GM12891 (cell line): ENCODE data around the gene CAPN10.
A peak's percentile ranks its signal among the peaks of the same experiment; 100 is the strongest.

Experiments used
- DNase-seq: peaks from one replicate; pipeline ENCODE4 v3.0.0; 2011; ENCODE audit warnings: low spot score; ENCODE audit not compliant: insufficient read length
- FAIRE-seq: peaks from 2 replicates; lab custom pipeline; 2011; peaks lifted over from hg19 to GRCh38; lab: Jason Lieb, UNC
- PAX5 ChIP-seq: IDR thresholded peaks from 2 replicates; pipeline ENCODE4 v1.6.1; 2011; ENCODE audit warnings: low read length, moderate library complexity, mild to moderate bottlenecking; ENCODE audit not compliant: insufficient read depth, severe bottlenecking
- POLR2A ChIP-seq: IDR thresholded peaks from 2 replicates; pipeline ENCODE4 v1.6.1; 2011; ENCODE audit warnings: low read depth, low read length, control low read depth
- POLR2AphosphoS5 ChIP-seq: IDR thresholded peaks from 2 replicates; pipeline ENCODE4 v1.6.1; 2011; ENCODE audit warnings: low read depth, low read length, control low read depth
- POU2F2 ChIP-seq: IDR thresholded peaks from 2 replicates; pipeline ENCODE4 v1.6.1; 2011; ENCODE audit warnings: low read depth, mild to moderate bottlenecking, control low read depth, low read length, moderate library complexity
- SPI1 ChIP-seq: IDR thresholded peaks from 2 replicates; pipeline ENCODE4 v1.6.1; 2011; ENCODE audit warnings: low read depth, low read length, control low read depth
- TAF1 ChIP-seq: IDR thresholded peaks from 2 replicates; pipeline ENCODE4 v1.6.1; 2011; ENCODE audit warnings: low read depth, low read length, control low read depth

Gene CAPN10

GRCh38 chr2:240579771-240580614, 6.5 kb upstream of the CAPN10 start:
- TF ChIP-seq POLR2AphosphoS5 (peak; percentile 16; the same call in 1 of the 2 replicates), POLR2A (no peak; the same call in 1 of the 2 replicates), PAX5 (no peak), TAF1 (no peak)
- DNase-seq (no peak), FAIRE-seq (peak; percentile 85)

- DNase-seq (no peak), FAIRE-seq (no peak)
Measured at GRCh38 chr2:240581811-240582210, 4.7 kb upstream of the CAPN10 start.

GRCh38 chr2:240582781-240583180, 3.8 kb upstream of the CAPN10 start:
- FAIRE-seq, result no peak
- TF ChIP-seq POLR2A (peak; percentile 24; the same call in 1 of the 2 replicates), SPI1 (no peak), PAX5 (no peak)
- DNase-seq, result no peak

More at GRCh38 chr2:240581811-240582210, 4.7 kb upstream of the CAPN10 start:
- TF ChIP-seq POU2F2, result no peak
- TF ChIP-seq POLR2AphosphoS5, result no peak
- no peak for TF ChIP-seq SPI1
- no peak for TF ChIP-seq POLR2A
- TF ChIP-seq PAX5, result no peak
- no peak for TF ChIP-seq TAF1

- no peak for DNase-seq
- TF ChIP-seq POLR2A, result no peak
- TF ChIP-seq SPI1, result no peak
- TF ChIP-seq POLR2AphosphoS5, result no peak
- no peak for TF ChIP-seq TAF1
- TF ChIP-seq PAX5, result no peak
- no peak for TF ChIP-seq POU2F2
- FAIRE-seq, result no peak
Measured at GRCh38 chr2:240583774-240584173, 2.8 kb upstream of the CAPN10 start.

- no peak for DNase-seq
- FAIRE-seq, result peak; percentile 99
Measured at GRCh38 chr2:240584486-240585031, 2.0 kb upstream of the CAPN10 start.

GRCh38 chr2:240585101-240585500, 1.4 kb upstream of the CAPN10 start:
- FAIRE-seq, result peak; percentile 84
- TF ChIP-seq TAF1, result no peak
- peak; percentile 10; the same call in 1 of the 2 replicates for TF ChIP-seq POLR2A
- DNase-seq, result no peak

More at GRCh38 chr2:240584486-240585031, 2.0 kb upstream of the CAPN10 start:
- TF ChIP-seq TAF1, result peak; percentile 35; the same call in 1 of the 2 replicates
- peak; percentile 66 for TF ChIP-seq SPI1
- TF ChIP-seq POLR2A, result peak; percentile 54; the same call in 1 of the 2 replicates
- peak; percentile 99 for TF ChIP-seq POU2F2
- peak; percentile 27; the same call in 1 of the 2 replicates for TF ChIP-seq POLR2AphosphoS5
- no peak for TF ChIP-seq PAX5

- DNase-seq, result no peak
- TF ChIP-seq TAF1 (no peak), PAX5 (no peak), POU2F2 (no peak), SPI1 (no peak), POLR2AphosphoS5 (no peak), POLR2A (no peak)
- FAIRE-seq, result peak; percentile 9
Measured at GRCh38 chr2:240585681-240586197, 795 bp upstream of the CAPN10 start.

- DNase-seq, result no peak
- TF ChIP-seq POU2F2 (no peak), POLR2A (no peak), SPI1 (no peak), POLR2AphosphoS5 (no peak), PAX5 (no peak), TAF1 (no peak)
- peak; percentile 87 for FAIRE-seq
Measured at GRCh38 chr2:240586919-240587800, 626 bp downstream of the CAPN10 start.

- peak; percentile 65 for FAIRE-seq
- DNase-seq, result no peak
- TF ChIP-seq POLR2A, result no peak
- no peak for TF ChIP-seq POU2F2
Measured at GRCh38 chr2:240588006-240588655, 1.6 kb downstream of the CAPN10 start.
